Measurements from ENCODE around the gene NRP2. TPM values are rescaled to one million over a fixed set of nuclear protein-coding genes. Genes with fewer than 3 reads are reported as not detected.

The NRP2 gene
- total RNA-seq, 1 experiment from 2014 or later = 1.2 TPM

GRCh38 chr2:205762881-205763280 lies 80.6 kb downstream of the NRP2 start:
- DNase-seq (ENCODE audit: low read depth, low spot score) = no peak
- no peak overlapping the region for H3K27ac ChIP-seq (ENCODE audit: low read depth, low read length)
- no peak for TF ChIP-seq ELF1 (IDR thresholded peaks at IDR 0.05; ENCODE audit: borderline replicate concordance, low read depth)
- TF ChIP-seq SP1 (IDR thresholded peaks at IDR 0.05; ENCODE audit: low read depth) = no peak
- TF ChIP-seq SIN3A (IDR thresholded peaks at IDR 0.05; ENCODE audit: low read depth) = no peak
- no peak for TF ChIP-seq ZNF274 (IDR thresholded peaks at IDR 0.05; ENCODE audit: low read depth, low read length)
- TF ChIP-seq POLR2A (IDR thresholded peaks at IDR 0.05; ENCODE audit: borderline replicate concordance, extremely low read depth, insufficient read depth, insufficient read length) = no peak
- no peak for TF ChIP-seq EZH2 (IDR thresholded peaks at IDR 0.05)
- TF ChIP-seq, protein P1, sequence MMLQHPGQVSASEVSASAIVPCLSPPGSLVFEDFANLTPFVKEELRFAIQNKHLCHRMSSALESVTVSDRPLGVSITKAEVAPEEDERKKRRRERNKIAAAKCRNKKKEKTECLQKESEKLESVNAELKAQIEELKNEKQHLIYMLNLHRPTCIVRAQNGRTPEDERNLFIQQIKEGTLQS (IDR thresholded peaks at IDR 0.05) = no peak
- TF ChIP-seq, protein P2, sequence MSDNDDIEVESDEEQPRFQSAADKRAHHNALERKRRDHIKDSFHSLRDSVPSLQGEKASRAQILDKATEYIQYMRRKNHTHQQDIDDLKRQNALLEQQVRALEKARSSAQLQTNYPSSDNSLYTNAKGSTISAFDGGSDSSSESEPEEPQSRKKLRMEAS (IDR thresholded peaks at IDR 0.05) = no peak
- no peak for TF ChIP-seq CBX3 (IDR thresholded peaks at IDR 0.05; ENCODE audit: low read depth)
- no peak for TF ChIP-seq ZFX (IDR thresholded peaks at IDR 0.05)
- H3K4me2 ChIP-seq (ENCODE audit: low read length) = no peak overlapping the region
- ChIA-PET POLR2A (no interaction called here), RAD21 (ENCODE audit: low non-redundant PET in 1 of 2, low total read pairs in 2 of 2, uncharacterized antibody in 2 of 2, unreplicated experiment in 2 of 2) (no interaction called here), CTCF (no interaction called here)
- no peak for ATAC-seq
- no peak overlapping the region for H3K4me3 ChIP-seq (replicated peaks in 1 of 2; ENCODE audit: low read depth in 1 of 2, low read length in 2 of 2)
- H3K36me3 ChIP-seq (ENCODE audit: control insufficient read depth in 1 of 2, insufficient read depth in 2 of 2, low read length in 2 of 2) = no peaks in the 10 kb centered on the region
- H3K9ac ChIP-seq (ENCODE audit: low read length) = no peak overlapping the region
- no peaks in the 10 kb centered on the region for H3K9me2 ChIP-seq (ENCODE audit: insufficient read depth)
- no peaks in the 10 kb centered on the region for H3K79me2 ChIP-seq (ENCODE audit: insufficient read depth, low read length)
- H2AFZ ChIP-seq (ENCODE audit: low read depth, low read length, poor library complexity, severe bottlenecking) = no peak overlapping the region
- H3K9me3 ChIP-seq (ENCODE audit: control insufficient read depth in 1 of 2, insufficient read depth in 1 of 2, low read depth in 1 of 2, low read length in 2 of 2) = no peaks in the 10 kb centered on the region
- no peaks in the 10 kb centered on the region for H4K20me1 ChIP-seq (ENCODE audit: insufficient read depth)
- H3K4me1 ChIP-seq (ENCODE audit: control insufficient read depth in 1 of 2, insufficient read depth in 2 of 2, low read length in 2 of 2) = peaks cover 0 to 27% of the 10 kb centered on the region in 2 experiments; a peak in 2 of 4 replicates
- BruUV-seq (replicated peaks) = no TSS peak
- intact Hi-C loops (cut with micrococcal nuclease) = no loop called here
- no peaks in the 10 kb centered on the region; the same call in 1 of the 2 replicates for H3K27me3 ChIP-seq (ENCODE audit: insufficient read depth, low read length)

DNA sequence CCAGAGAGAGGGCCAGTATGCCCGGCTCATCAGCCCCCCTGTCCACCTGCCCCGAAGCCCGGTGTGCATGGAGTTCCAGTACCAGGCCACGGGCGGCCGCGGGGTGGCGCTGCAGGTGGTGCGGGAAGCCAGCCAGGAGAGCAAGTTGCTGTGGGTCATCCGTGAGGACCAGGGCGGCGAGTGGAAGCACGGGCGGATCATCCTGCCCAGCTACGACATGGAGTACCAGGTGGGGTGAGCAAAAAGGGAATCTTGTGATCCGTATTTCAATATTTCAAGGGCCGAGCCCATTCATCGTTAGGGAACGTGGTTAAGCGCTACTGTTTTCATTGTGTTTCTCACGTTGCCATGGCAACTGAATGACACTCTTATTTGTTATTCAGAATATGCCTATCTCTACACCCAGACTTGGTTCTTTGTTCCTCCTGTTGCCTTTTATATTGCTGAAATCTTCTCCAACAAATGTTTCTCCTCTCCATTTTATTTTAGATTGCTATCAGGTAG lies 81.5 kb downstream of the NRP2 start:
- Histone ChIP-seq H3K4me2 (ENCODE audit: low read length) (no peak overlapping the region), H3K4me1 (ENCODE audit: control insufficient read depth in 1 of 2, insufficient read depth in 2 of 2, low read length in 2 of 2) (peaks cover 0 to 21% of the 10 kb centered on the region in 2 experiments; a peak in 2 of 4 replicates), H4K20me1 (ENCODE audit: insufficient read depth) (no peaks in the 10 kb centered on the region), H3K4me3 (replicated peaks in 1 of 2; ENCODE audit: low read depth in 1 of 2, low read length in 2 of 2) (no peak overlapping the region), H3K27ac (ENCODE audit: low read depth, low read length) (no peak overlapping the region), H3K9me3 (ENCODE audit: control insufficient read depth in 1 of 2, insufficient read depth in 1 of 2, low read depth in 1 of 2, low read length in 2 of 2) (no peaks in the 10 kb centered on the region), H2AFZ (ENCODE audit: low read depth, low read length, poor library complexity, severe bottlenecking) (no peak overlapping the region), H3K36me3 (ENCODE audit: control insufficient read depth in 1 of 2, insufficient read depth in 2 of 2, low read length in 2 of 2) (no peaks in the 10 kb centered on the region), H3K9ac (ENCODE audit: low read length) (no peak overlapping the region), H3K9me2 (ENCODE audit: insufficient read depth) (no peaks in the 10 kb centered on the region), H3K27me3 (ENCODE audit: insufficient read depth, low read length) (no peaks in the 10 kb centered on the region; the same call in 1 of the 2 replicates), H3K79me2 (ENCODE audit: insufficient read depth, low read length) (no peaks in the 10 kb centered on the region)
- ChIA-PET POLR2A (no interaction called here), CTCF (no interaction called here), RAD21 (ENCODE audit: low non-redundant PET in 1 of 2, low total read pairs in 2 of 2, uncharacterized antibody in 2 of 2, unreplicated experiment in 2 of 2) (no interaction called here)
- no peak for ATAC-seq
- no TSS peak for BruUV-seq (replicated peaks)
- intact Hi-C loops (cut with micrococcal nuclease) = no loop called here
- TF ChIP-seq, protein P3, sequence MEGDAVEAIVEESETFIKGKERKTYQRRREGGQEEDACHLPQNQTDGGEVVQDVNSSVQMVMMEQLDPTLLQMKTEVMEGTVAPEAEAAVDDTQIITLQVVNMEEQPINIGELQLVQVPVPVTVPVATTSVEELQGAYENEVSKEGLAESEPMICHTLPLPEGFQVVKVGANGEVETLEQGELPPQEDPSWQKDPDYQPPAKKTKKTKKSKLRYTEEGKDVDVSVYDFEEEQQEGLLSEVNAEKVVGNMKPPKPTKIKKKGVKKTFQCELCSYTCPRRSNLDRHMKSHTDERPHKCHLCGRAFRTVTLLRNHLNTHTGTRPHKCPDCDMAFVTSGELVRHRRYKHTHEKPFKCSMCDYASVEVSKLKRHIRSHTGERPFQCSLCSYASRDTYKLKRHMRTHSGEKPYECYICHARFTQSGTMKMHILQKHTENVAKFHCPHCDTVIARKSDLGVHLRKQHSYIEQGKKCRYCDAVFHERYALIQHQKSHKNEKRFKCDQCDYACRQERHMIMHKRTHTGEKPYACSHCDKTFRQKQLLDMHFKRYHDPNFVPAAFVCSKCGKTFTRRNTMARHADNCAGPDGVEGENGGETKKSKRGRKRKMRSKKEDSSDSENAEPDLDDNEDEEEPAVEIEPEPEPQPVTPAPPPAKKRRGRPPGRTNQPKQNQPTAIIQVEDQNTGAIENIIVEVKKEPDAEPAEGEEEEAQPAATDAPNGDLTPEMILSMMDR (IDR thresholded peaks at IDR 0.05 in 2 of 3, conservative IDR thresholded peaks at IDR 0.05 in 1 of 3; ENCODE audit: borderline replicate concordance in 1 of 3, insufficient read depth in 1 of 3, low read depth in 2 of 3, low read length in 2 of 3) = 0 out of 6 replicates have a peak, but pooled peaks of 1 of the 3 experiments have one; percentile 8
- TF ChIP-seq EZH2 (IDR thresholded peaks at IDR 0.05) = no peak
- no peak for DNase-seq (ENCODE audit: low read depth, low spot score)

All from HCT116 (cell line).